ENCODE results near the gene BLID. TPM values are rescaled to one million over a fixed set of nuclear protein-coding genes. Genes with fewer than 3 reads are reported as not detected.
A peak's percentile ranks its signal among the peaks of the same experiment; 100 is the strongest.

The BLID gene
- total RNA-seq, 2 experiments from 2014 or later = not detected

GRCh38 chr11:122100037-122100755 is 15.8 kb downstream of the BLID start:
- ChIA-PET CTCF (no interaction called here), POLR2A (no interaction called here)
- H3K4me3 Mint-ChIP-seq = no peak overlapping the region
- H3K27me3 Mint-ChIP-seq = peaks cover 37% of the 10 kb centered on the region
- peaks cover 13% of the 10 kb centered on the region for H3K4me1 Mint-ChIP-seq (ENCODE audit: low read depth)
- H3K27ac Mint-ChIP-seq = no peak overlapping the region
- intact Hi-C loops (cut with micrococcal nuclease) = no loop called here
- no peaks in the 10 kb centered on the region for H3K36me3 Mint-ChIP-seq (ENCODE audit: low read depth)
- no peaks in the 10 kb centered on the region for H3K9me3 Mint-ChIP-seq
- DNase-seq (peak; percentile 8), ATAC-seq (no peak)
- TF ChIP-seq CTCF (IDR thresholded peaks at IDR 0.05) = no peak

GRCh38 chr11:122099374-122100036 is 16.5 kb downstream of the BLID start:
- intact Hi-C loops (cut with micrococcal nuclease) = no loop called here
- Mint-ChIP-seq H3K27me3 (peaks cover 37% of the 10 kb centered on the region), H3K36me3 (ENCODE audit: low read depth) (no peaks in the 10 kb centered on the region), H3K9me3 (no peaks in the 10 kb centered on the region), H3K27ac (no peak overlapping the region), H3K4me1 (ENCODE audit: low read depth) (peaks cover 13% of the 10 kb centered on the region), H3K4me3 (no peak overlapping the region)
- CTCF ChIA-PET = interaction anchor here (0.7 kb wide), 1 partner anchor 9 kb away, joined by 3 read pairs; no protein-coding TSS in a partner anchor
- TF ChIP-seq CTCF (IDR thresholded peaks at IDR 0.05) = no peak
- DNase-seq = no peak
- POLR2A ChIA-PET = no interaction called here
- ATAC-seq = no peak

- Mint-ChIP-seq H3K4me3 (no peak overlapping the region), H3K27me3 (peaks cover 34% of the 10 kb centered on the region), H3K9me3 (no peaks in the 10 kb centered on the region), H3K27ac (no peak overlapping the region), H3K36me3 (ENCODE audit: low read depth) (no peaks in the 10 kb centered on the region), H3K4me1 (ENCODE audit: low read depth) (peaks cover 13% of the 10 kb centered on the region)
- ChIA-PET POLR2A (no interaction called here), CTCF (no interaction called here)
- TF ChIP-seq CTCF (IDR thresholded peaks at IDR 0.05) = no peak
- ATAC-seq (no peak), DNase-seq (no peak)
- intact Hi-C loops (cut with micrococcal nuclease) = no loop called here
Measured at GRCh38 chr11:122098261-122098980, 17.6 kb downstream of the BLID start.

DNA sequence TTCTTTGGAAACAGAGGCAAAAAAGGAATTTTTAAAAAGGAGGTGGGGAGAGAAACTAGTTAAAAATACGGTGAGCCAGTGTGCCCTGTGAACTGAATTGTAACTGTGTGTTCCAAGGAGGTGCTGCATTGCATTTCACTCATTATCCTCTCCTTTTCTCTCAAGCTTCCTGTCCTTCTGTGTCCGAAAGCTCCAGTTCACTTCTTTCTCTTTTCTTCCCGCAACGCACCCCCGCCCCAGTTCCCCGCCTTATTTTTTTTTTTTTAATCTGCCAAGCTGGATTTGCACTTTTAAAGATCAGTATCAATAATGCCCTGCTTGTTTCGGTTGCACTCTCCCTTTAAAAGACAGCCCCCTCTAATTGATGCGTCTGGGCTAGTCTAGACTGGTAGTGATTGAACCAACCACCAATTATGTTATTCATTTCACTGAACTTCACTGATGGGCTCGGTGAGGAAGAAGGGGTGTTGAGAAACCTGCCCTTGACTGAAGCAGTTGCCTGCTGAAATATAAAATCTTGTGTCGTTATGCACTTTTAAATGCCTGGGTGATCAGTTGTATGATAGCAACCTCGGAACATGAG is 18.5 kb downstream of the BLID start:
- Mint-ChIP-seq H3K27ac (no peak overlapping the region), H3K36me3 (ENCODE audit: low read depth) (no peaks in the 10 kb centered on the region), H3K27me3 (peaks cover 36% of the 10 kb centered on the region), H3K9me3 (no peaks in the 10 kb centered on the region), H3K4me1 (ENCODE audit: low read depth) (peaks cover 13% of the 10 kb centered on the region), H3K4me3 (no peak overlapping the region)
- DNase-seq (no peak), ATAC-seq (no peak)
- POLR2A ChIA-PET = no interaction called here
- TF ChIP-seq CTCF (IDR thresholded peaks at IDR 0.05) = no peak
- CTCF ChIA-PET = interaction anchor here (1.2 kb wide), 2 partner anchors 10 to 11 kb away, joined by 3 read pairs; no protein-coding TSS in a partner anchor
- intact Hi-C loops (cut with micrococcal nuclease) = no loop called here
